ENCODE measurements around the gene CAMK2G.
A peak's percentile ranks its signal among the peaks of the same experiment; 100 is the strongest.
"Not testable (repeated sequence)": the region's sequence is repeated elsewhere in the genome, so short reads cannot be mapped to it uniquely, and the experiment has no call there.

Gene CAMK2G

DNA sequence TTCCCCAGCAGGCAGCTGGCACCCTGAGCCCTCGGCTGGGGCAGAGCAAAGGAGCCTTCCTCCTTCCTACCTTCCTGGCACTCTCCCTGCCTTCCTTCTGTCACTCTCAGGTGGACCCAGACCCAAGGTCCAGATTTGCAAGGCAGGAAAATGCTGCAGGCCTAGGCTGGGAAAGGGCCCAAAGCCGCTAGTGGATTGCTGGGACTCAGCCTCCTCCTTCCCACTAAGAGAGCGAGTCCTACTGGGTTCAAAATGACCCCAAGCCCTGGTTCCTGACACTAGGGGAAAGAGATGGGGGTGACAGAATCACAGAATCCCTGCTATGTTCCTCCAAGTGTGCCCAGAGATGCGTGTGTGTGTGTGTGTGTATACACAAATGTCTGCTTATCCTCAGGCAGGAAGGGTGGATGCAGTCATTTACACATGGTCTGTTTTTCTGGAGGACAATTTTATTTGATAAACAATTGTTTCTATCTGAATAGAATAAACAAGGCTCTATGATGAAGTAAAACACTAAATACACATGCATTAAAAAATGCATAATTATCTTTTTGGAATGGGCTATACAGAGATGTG is 35.3 kb upstream of the CAMK2G start:
- H3K4me1 Mint-ChIP-seq (ENCODE audit: low read depth) = peaks cover 42% of the 10 kb centered on the region
- peak overlapping the region; percentile 75 for H3K4me3 Mint-ChIP-seq
- H3K9me3 Mint-ChIP-seq = no peaks in the 10 kb centered on the region
- H3K27me3 Mint-ChIP-seq = peaks cover 57% of the 10 kb centered on the region
- DNase-seq = no peak
- H3K36me3 Mint-ChIP-seq (ENCODE audit: low read depth) = no peaks in the 10 kb centered on the region
- H3K27ac Mint-ChIP-seq = peak overlapping the region; percentile 81

DNA sequence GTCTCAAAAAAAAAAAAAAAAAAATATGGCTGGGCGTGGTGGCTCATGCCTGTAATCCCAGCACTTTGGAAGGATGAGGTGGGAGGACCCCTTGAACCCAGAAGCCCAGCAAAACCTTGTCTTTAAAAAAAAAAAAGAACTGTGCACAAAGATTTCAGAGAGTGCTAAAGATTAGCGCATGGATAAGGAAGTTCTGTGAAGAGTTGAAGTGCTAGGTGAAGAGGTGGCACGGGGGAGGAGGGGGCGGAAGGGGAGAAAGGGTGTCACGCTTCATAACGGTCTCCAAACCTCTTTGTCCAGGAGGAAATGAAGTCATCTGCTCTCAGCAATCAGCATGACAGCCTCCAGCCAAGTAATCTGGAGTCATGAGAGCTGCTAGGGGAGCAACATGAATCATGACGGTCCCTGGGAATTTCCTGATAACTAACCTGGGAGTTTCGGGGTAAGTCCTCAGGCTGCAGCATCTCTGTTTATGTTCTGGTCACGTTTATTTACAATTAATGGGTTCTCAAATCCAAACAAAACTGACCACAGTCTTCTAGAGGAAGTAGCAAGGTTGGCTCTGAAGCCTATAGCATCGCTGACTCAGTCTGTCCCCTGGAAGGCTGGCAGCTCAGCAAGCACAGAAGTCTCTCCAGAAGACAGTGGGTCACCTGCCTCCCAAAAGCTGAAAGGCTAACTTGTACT is 34.6 kb upstream of the CAMK2G start:
- Mint-ChIP-seq H3K4me3 (peak overlapping the region; percentile 56), H3K27ac (peak overlapping the region; percentile 81), H3K9me3 (no peaks in the 10 kb centered on the region), H3K36me3 (ENCODE audit: low read depth) (no peaks in the 10 kb centered on the region), H3K27me3 (peaks cover 56% of the 10 kb centered on the region), H3K4me1 (ENCODE audit: low read depth) (peaks cover 42% of the 10 kb centered on the region)
- peak; percentile 62 for DNase-seq

DNA sequence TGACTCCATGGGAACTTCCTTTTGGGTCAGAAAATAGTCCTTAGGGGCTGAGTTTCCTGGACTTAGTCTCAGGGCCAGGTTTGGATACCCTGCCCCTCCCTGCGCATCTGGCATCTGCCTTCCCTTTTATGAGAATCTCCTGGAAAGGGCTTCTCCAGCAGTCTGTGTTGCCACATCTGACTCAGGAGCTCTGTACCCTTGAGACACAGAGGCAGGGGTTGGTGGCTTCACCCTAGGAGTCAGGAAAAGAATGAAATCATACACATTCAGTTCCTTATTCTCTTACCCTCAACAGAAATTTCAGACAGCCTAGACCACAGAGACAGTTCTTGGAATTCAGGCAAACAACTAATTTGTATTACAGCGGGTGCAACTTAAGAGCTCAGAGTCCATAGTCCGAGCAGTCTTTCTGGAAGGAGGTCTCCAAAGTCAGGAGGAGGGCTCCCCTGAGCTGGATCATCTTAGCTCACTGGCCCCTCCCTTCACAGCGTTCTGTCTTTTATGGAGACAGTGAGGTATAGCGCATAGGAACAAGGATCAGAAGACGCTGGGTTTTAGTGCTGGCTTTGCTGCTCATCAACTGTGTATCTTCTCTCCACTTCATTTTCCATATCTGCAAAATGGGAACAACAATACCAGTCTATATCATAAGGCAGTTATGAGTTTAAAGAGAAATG is 33.6 kb upstream of the CAMK2G start:
- Mint-ChIP-seq H3K27me3 (peaks cover 46% of the 10 kb centered on the region), H3K27ac (peak overlapping the region; percentile 1), H3K36me3 (ENCODE audit: low read depth) (no peaks in the 10 kb centered on the region), H3K4me3 (peak overlapping the region; percentile 4), H3K9me3 (no peaks in the 10 kb centered on the region), H3K4me1 (ENCODE audit: low read depth) (peaks cover 42% of the 10 kb centered on the region)
- DNase-seq = no peak

DNA sequence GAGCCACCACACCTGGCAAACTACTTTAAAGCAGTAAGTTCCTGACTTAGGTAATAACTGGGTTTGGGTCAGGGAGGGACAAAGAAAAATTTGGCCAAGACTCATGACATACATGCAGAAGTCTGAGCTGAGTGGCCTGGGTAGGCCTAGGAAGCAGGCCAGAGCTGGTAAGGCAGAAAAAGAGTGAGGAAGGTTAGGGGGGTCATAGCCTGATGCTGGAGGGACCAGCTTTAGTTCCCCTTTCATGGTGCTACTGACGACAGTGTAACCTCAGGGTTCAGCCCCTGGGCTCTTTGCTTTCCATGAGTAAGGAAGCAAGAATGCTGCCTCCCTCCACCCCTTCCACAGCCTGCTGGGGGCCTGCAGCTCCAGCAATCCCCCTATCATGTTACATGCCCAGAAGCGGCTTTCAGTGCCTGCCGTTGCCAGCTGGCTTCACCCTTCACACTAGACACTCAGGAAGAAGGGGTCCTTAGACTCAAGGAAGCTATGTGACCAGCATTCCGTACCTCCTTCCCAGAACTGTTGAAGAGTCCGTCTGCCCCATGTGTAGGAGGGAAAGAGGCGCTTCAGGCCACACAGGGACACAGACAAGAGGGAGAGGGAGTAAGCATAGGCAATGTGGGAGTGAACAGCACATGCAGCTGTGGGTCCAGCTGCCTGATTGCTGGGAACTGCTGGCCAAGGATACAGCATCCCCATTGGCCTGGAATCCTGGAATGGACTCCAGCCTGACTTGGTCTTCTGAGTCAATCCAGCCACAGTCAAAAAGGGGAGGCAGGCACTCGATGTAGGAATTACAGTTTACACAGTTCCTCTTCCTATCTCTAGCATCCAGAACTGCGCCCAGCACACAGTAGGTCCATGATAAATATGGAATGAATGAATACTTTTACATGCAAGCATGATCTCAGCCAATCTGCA is 32.4 kb upstream of the CAMK2G start:
- DNase-seq = no peak
- no peak overlapping the region for H3K4me3 Mint-ChIP-seq
- no peaks in the 10 kb centered on the region for H3K9me3 Mint-ChIP-seq
- no peaks in the 10 kb centered on the region for H3K36me3 Mint-ChIP-seq (ENCODE audit: low read depth)
- no peak overlapping the region for H3K27ac Mint-ChIP-seq
- peaks cover 39% of the 10 kb centered on the region for H3K4me1 Mint-ChIP-seq (ENCODE audit: low read depth)
- peaks cover 35% of the 10 kb centered on the region for H3K27me3 Mint-ChIP-seq

DNA sequence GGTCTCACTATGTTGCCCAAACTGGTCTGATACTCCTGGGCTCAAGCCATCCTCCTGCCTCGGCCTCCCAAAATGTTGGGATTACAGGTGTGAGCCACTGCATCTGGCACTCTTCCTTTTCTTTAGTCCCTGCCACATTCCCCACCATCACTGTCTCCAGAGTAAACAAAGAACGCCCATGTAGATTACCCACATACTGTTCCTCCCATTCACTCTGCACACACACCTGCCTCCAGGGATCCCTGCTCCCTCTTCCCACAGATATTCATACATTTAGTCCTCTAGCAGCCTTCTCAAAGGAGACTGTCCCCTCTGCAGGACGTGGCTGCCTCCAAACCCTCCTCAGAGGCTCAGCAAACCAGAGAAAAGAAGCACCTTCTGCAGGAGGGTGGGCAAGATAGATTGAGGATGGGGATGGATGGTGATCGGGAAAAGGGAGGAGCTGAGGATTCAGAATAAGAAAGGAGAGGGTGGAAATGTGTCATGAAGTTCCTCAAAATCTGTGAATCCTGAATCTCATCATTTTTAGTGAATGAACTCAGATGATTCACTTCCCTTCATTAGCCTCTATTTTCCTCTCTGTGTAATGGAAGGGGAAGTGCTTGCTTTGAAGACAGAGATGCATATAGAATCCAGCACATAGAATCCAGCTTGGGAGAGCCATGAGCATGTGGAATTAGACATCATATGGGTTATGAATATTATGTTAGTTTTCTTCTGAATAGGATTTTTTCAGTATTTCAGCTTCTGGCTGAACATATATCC is 31.1 kb upstream of the CAMK2G start:
- peaks cover 26% of the 10 kb centered on the region for H3K27me3 Mint-ChIP-seq
- no peaks in the 10 kb centered on the region for H3K9me3 Mint-ChIP-seq
- peaks cover 30% of the 10 kb centered on the region for H3K4me1 Mint-ChIP-seq (ENCODE audit: low read depth)
- H3K27ac Mint-ChIP-seq = no peak overlapping the region
- H3K4me3 Mint-ChIP-seq = no peak overlapping the region
- H3K36me3 Mint-ChIP-seq (ENCODE audit: low read depth) = no peaks in the 10 kb centered on the region
- DNase-seq = no peak

DNA sequence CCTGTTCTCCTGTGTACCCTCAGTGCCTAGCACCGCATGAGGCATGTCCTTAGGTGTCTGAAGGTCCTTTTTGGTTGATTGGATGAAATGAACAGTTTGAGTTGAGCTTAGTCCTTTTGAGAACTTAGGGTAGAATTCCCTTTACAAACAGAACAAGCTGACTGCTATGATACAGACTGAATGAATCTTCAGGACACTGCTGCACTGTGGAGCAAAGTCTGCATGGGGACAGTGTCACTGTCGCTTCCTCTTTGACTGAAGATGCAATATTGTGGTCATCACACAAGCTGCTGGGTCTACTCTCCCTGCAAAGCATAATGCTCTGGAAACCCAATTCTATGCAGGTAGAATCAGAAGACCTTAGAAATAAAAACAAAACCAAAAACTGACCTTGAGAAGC is 28.0 kb upstream of the CAMK2G start:
- no peaks in the 10 kb centered on the region for H3K36me3 Mint-ChIP-seq (ENCODE audit: low read depth)
- H3K4me3 Mint-ChIP-seq = no peak overlapping the region
- no peak for DNase-seq
- no peaks in the 10 kb centered on the region for H3K9me3 Mint-ChIP-seq
- H3K27me3 Mint-ChIP-seq = peaks cover 17% of the 10 kb centered on the region
- H3K4me1 Mint-ChIP-seq (ENCODE audit: low read depth) = peaks cover 3% of the 10 kb centered on the region
- no peak overlapping the region for H3K27ac Mint-ChIP-seq

DNA sequence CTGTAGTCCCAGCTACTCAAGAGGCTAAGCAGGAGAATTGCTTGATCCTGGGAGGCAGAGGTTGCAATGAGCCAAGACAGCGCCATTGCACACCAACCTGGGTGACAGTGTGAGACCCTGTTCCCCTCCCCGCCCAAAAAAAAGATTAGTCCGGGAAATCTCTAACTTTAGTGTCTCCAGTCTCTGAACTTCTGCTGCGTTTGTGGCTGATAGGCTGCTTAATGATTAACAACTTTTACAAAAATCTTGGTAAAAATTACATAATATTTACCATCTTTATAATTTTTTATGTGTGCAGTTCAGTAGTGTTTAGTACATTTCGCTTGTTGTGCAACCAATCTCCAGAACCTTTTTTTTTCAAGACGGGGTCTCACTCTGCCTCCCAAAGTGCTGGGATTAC is 26.9 kb upstream of the CAMK2G start:
- no peak for DNase-seq
- Mint-ChIP-seq H3K4me3 (no peak overlapping the region), H3K27me3 (peaks cover 11% of the 10 kb centered on the region), H3K4me1 (ENCODE audit: low read depth) (no peaks in the 10 kb centered on the region), H3K36me3 (ENCODE audit: low read depth) (no peaks in the 10 kb centered on the region), H3K27ac (no peak overlapping the region), H3K9me3 (no peaks in the 10 kb centered on the region)

DNA sequence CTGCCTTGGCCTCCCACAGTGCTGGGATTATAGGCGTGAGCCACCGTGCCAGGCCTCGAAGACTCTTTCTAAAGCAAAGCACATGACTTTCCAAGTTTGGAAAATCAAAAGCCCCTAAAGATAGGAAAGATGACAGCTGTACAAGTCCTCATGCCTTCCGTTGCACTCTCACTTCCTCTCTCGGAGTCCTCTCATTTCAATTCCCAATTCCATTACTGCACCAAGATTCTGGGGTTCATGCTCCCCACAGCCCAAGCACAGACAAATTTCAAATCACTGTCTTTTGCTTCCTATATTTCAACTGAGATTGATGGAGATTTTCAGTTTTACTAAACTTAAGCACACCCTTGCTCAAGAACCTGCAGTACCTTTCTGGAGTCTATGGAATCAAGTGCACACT is 25.7 kb upstream of the CAMK2G start:
- no peaks in the 10 kb centered on the region for H3K9me3 Mint-ChIP-seq
- H3K4me1 Mint-ChIP-seq (ENCODE audit: low read depth) = no peaks in the 10 kb centered on the region
- no peak overlapping the region for H3K4me3 Mint-ChIP-seq
- no peak overlapping the region for H3K27ac Mint-ChIP-seq
- no peak for DNase-seq
- H3K27me3 Mint-ChIP-seq = peaks cover 6% of the 10 kb centered on the region
- no peaks in the 10 kb centered on the region for H3K36me3 Mint-ChIP-seq (ENCODE audit: low read depth)

DNA sequence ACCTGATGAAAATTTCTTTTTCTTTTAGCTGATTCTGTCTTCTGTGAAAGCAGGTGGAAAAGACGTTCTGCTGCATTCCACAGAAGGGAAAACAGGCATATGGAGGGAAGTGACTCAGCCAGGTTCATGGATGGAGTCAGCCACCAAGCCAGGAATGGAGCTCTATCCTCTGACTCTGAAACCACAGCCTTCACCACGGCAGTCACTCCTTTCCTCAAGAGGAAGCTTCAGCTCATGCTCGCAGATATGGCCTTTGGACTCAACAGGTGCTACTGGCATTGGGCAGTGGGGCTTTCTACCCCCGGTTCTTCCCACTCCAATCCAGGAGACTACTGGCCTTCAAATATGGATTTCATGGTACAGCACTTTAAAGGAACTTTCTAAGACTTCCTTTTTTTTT is 25.1 kb upstream of the CAMK2G start:
- no peak overlapping the region for H3K4me3 Mint-ChIP-seq
- no peaks in the 10 kb centered on the region for H3K36me3 Mint-ChIP-seq (ENCODE audit: low read depth)
- H3K9me3 Mint-ChIP-seq = no peaks in the 10 kb centered on the region
- DNase-seq = no peak
- H3K4me1 Mint-ChIP-seq (ENCODE audit: low read depth) = peaks cover 5% of the 10 kb centered on the region
- no peak overlapping the region for H3K27ac Mint-ChIP-seq
- H3K27me3 Mint-ChIP-seq = peaks cover 6% of the 10 kb centered on the region

DNA sequence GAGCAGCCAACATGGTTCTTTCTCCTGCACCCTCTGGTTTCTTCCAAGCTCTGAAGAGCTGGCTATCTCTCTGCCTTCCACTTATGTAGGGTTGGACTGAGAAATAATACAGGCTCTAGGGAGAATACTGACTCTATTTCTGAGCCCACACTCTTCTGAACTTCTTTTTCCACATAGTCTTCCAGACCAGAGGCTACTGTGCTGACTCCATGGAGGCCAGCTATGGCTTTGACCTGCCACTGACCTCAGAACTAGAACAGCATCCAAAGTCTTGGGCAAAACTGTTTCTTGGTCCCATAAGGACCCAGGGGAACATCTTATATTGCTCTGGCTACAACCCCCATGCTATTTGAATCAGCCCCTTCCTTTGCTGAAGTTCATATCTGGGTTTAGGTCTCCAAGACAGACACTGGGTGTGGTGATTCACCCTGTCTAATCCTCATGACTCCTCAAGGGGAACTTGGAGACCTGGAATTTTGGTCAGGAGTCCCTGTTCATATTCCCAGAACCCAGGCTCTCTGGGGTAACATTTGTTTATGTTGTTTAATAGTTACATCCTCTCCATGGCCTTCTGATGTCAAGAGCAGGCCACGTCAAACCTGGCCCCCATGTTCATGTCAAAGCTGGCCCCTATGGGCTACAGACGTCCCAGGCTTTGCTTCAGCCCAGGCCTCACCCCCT is 24.5 kb upstream of the CAMK2G start:
- H3K27ac Mint-ChIP-seq = no peak overlapping the region
- no peaks in the 10 kb centered on the region for H3K9me3 Mint-ChIP-seq
- H3K4me1 Mint-ChIP-seq (ENCODE audit: low read depth) = peaks cover 11% of the 10 kb centered on the region
- peaks cover 6% of the 10 kb centered on the region for H3K27me3 Mint-ChIP-seq
- DNase-seq = no peak
- no peak overlapping the region for H3K4me3 Mint-ChIP-seq
- no peaks in the 10 kb centered on the region for H3K36me3 Mint-ChIP-seq (ENCODE audit: low read depth)

DNA sequence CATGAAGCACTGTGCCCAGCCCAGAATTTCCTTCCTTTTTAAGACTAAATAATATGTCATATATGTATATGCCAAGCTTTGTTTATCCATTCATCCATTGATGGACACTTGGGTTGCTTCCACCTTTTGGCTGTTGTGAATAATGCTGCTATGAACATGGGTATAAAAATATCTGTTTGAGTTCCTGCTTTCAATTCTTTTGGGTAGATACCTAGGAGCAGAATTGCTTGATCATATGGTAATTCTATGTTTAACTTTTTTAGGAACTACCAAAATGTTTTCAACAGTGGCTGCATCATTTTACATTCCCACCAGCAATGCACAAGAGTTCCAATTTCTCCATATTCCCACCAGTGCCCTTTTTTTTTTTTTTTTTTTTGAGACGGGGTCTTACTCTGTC is 23.3 kb upstream of the CAMK2G start:
- H3K27me3 Mint-ChIP-seq = peaks cover 6% of the 10 kb centered on the region
- DNase-seq = no peak
- no peaks in the 10 kb centered on the region for H3K36me3 Mint-ChIP-seq (ENCODE audit: low read depth)
- peaks cover 12% of the 10 kb centered on the region for H3K4me1 Mint-ChIP-seq (ENCODE audit: low read depth)
- no peak overlapping the region for H3K4me3 Mint-ChIP-seq
- no peaks in the 10 kb centered on the region for H3K9me3 Mint-ChIP-seq
- no peak overlapping the region for H3K27ac Mint-ChIP-seq

DNA sequence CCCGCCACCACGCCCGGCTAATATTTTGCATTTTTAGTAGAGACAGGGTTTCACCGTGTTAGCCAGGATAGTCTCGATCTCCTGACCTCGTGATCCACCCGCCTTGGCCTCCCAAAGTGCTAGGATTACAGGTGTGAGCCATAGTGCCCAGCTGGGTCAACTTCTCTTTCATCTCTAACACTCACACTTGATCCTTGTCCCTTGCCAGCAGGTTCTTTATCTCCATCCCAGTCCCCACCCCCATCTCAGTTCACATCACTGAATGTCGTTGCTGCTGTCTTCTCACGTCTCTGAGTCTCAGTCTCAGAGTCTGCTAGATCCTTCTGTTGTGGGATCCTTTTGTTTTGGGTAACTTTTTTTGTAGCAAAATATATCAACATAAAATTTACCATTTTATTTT is 21.0 kb upstream of the CAMK2G start:
- H3K4me1 Mint-ChIP-seq (ENCODE audit: low read depth) = peaks cover 12% of the 10 kb centered on the region
- H3K4me3 Mint-ChIP-seq; H3K27ac Mint-ChIP-seq; H3K27me3 Mint-ChIP-seq; H3K36me3 Mint-ChIP-seq (ENCODE audit: low read depth); DNase-seq; H3K9me3 Mint-ChIP-seq: not testable (repeated sequence)

DNA sequence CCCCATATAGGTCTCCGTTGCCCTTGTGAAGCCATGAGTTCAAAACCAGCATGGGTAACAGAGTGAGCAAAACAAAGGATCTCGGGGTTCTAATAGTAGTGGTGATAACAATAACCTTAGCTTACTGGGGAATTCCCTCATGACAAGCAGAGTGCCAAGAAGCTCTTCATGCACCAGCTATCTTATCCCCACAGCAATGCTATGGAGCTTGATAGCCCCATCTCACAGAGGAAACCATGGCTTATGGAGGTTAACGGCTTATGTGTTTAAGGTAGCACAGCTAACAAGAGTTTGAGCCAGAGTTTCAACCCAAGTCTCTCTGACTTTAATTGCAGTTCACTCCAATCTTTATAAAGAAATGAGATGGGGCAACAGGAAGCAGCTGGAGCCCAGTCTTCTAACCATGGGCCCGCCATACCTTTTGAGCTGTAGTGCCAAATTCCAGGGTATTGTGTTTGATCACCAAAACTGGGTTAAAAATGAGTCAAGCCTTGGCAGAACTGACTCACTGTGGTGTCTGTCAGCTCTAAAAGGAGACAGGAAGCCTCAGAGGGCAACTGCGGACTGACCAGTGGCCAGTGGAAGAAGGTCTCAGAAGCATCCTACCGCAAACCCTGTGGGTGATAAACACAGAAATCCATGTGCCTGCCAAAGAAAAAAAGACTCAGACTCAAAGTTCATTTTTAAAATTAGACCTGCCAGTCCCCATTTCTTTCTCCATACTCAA is 20.1 kb upstream of the CAMK2G start:
- Mint-ChIP-seq H3K27ac (no peak overlapping the region), H3K36me3 (ENCODE audit: low read depth) (no peaks in the 10 kb centered on the region), H3K27me3 (no peaks in the 10 kb centered on the region), H3K9me3 (no peaks in the 10 kb centered on the region), H3K4me3 (no peak overlapping the region), H3K4me1 (ENCODE audit: low read depth) (peaks cover 12% of the 10 kb centered on the region)
- no peak for DNase-seq
